Smooth muscle cell (in vitro differentiated cells): ENCODE data around the gene SHISAL2A. TPM values are rescaled to one million over a fixed set of nuclear protein-coding genes. Genes with fewer than 3 reads are reported as not detected.

Experiments
- DNase-seq: peaks from one replicate; lab custom pipeline; 2025; ENCODE audit not compliant: unreplicated experiment; lab: John Stamatoyannopoulos, UW
- H2AFZ ChIP-seq: fragments of 200-600 bp; sonication (generic); 2 replicates; pipeline ENCODE4 v1.6.0; 2016; ENCODE audit warnings: antibody characterized with exemption, low read depth, mild to moderate bottlenecking
- H3F3A ChIP-seq: fragments of 200-600 bp; sonication (generic); 2 replicates; pipeline ENCODE4 v1.6.0; 2017; ENCODE audit warnings: antibody characterized with exemption, low read depth
- H3K27ac ChIP-seq: fragments of 200-600 bp; sonication (generic); 2 replicates; pipeline ENCODE4 v1.5.1; 2016; ENCODE audit warnings: low read depth, mild to moderate bottlenecking
- H3K27me3 ChIP-seq: fragments of 200-600 bp; sonication (generic); 2 replicates; pipeline ENCODE4 v1.6.1; 2016; ENCODE audit warnings: low read depth, mild to moderate bottlenecking
- H3K36me3 ChIP-seq: fragments of 200-600 bp; sonication (generic); 2 replicates; pipeline ENCODE4 v1.5.1; 2016; ENCODE audit warnings: low read depth
- H3K4me1 ChIP-seq: fragments of 200-600 bp; sonication (generic); 2 replicates; pipeline ENCODE4 v1.5.1; 2016; ENCODE audit warnings: low read depth
- H3K4me2 ChIP-seq: fragments of 200-600 bp; sonication (generic); 2 replicates; pipeline ENCODE4 v1.6.0; 2016; ENCODE audit warnings: mild to moderate bottlenecking
- H3K4me3 ChIP-seq: fragments of 200-600 bp; sonication (generic); 2 replicates; pipeline ENCODE4 v1.5.1; 2016; ENCODE audit warnings: mild to moderate bottlenecking
- H3K79me2 ChIP-seq: fragments of 200-600 bp; sonication (generic); 2 replicates; pipeline ENCODE4 v1.6.0; 2016; ENCODE audit warnings: low read depth, mild to moderate bottlenecking
- H3K9ac ChIP-seq: fragments of 200-600 bp; sonication (generic); 2 replicates; pipeline ENCODE4 v1.6.0; 2016; ENCODE audit warnings: low read depth
- H3K9me3 ChIP-seq: fragments of 200-600 bp; sonication (generic); replicated peaks from 2 replicates; pipeline ENCODE4 v1.5.1; 2016; ENCODE audit warnings: low read depth
- H4K20me1 ChIP-seq: fragments of 200-600 bp; sonication (generic); 2 replicates; pipeline ENCODE4 v1.6.0; 2016; ENCODE audit warnings: low read depth
- WGBS: methylation state at CpG from one replicate; pipeline ENCODE4 v1.1.7; 2016; ENCODE audit warnings: low lambda C conversion rate; 5-methylcytosine and 5-hydroxymethylcytosine counted together
- polyA plus RNA-seq: library from polyadenylated mRNA; unstranded; fragments of >200 nt; fragmentation: Nextera tagmentation; extraction: Ambion mirVana; gene quantifications from 2 replicates; pipeline ENCODE4 v1.2.1, GENCODE V29; 2016
- total RNA-seq: library from RNA; depleted of rRNA; stranded (reverse); fragments of >200 nt; gene quantifications from 2 replicates; pipeline ENCODE4 v1.2.3, GENCODE V29; 2014
- TF ChIP-seq, protein P1 (sequence below): fragments of 200-600 bp; sonication (generic); IDR thresholded peaks from 2 replicates; pipeline ENCODE4 v1.5.1; 2017; ENCODE audit warnings: borderline replicate concordance, mild to moderate bottlenecking, antibody characterized with exemption; ENCODE audit not compliant: insufficient read depth, poor library complexity, severe bottlenecking

SHISAL2A gene
- total and polyA plus RNA-seq, 2 experiments from 2014 or later: 0.66 to 2.3 TPM

DNA sequence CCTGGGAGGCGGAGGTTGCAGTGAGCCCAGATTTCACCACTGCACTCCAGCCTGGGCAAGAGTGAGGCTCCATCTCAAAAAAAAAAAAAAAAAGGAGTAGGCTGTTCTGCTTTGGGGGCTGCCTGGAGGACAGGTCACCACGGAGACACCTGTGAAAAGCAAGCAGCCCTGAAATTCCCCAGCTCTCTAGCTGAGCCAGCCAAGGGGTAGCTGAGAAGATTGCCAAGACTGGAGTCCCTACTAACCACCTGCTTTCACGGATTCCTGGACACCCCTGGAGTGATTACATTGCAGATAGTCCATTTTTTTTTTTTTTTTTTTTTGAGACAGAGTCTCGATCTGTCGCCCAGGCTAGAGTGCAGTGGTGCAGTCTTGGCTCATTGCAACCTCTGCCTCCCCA lies 18.3 kb upstream of the SHISAL2A start:
- Histone ChIP-seq H3K36me3 (no peaks in the 10 kb centered on the region), H3K4me2 (no peak overlapping the region), H3K4me3 (no peak overlapping the region), H2AFZ (no peak overlapping the region), H4K20me1 (no peaks in the 10 kb centered on the region), H3K27me3 (no peaks in the 10 kb centered on the region), H3K9ac (no peak overlapping the region), H3K9me3 (no peaks in the 10 kb centered on the region), H3F3A (no peaks in the 10 kb centered on the region), H3K79me2 (no peaks in the 10 kb centered on the region), H3K27ac (no peak overlapping the region), H3K4me1 (no peaks in the 10 kb centered on the region)
- 92% methylated on average over 5 of the region's 5 CpGs for WGBS
- no peak for DNase-seq
- TF ChIP-seq, protein P1, sequence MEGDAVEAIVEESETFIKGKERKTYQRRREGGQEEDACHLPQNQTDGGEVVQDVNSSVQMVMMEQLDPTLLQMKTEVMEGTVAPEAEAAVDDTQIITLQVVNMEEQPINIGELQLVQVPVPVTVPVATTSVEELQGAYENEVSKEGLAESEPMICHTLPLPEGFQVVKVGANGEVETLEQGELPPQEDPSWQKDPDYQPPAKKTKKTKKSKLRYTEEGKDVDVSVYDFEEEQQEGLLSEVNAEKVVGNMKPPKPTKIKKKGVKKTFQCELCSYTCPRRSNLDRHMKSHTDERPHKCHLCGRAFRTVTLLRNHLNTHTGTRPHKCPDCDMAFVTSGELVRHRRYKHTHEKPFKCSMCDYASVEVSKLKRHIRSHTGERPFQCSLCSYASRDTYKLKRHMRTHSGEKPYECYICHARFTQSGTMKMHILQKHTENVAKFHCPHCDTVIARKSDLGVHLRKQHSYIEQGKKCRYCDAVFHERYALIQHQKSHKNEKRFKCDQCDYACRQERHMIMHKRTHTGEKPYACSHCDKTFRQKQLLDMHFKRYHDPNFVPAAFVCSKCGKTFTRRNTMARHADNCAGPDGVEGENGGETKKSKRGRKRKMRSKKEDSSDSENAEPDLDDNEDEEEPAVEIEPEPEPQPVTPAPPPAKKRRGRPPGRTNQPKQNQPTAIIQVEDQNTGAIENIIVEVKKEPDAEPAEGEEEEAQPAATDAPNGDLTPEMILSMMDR: no peak

DNA sequence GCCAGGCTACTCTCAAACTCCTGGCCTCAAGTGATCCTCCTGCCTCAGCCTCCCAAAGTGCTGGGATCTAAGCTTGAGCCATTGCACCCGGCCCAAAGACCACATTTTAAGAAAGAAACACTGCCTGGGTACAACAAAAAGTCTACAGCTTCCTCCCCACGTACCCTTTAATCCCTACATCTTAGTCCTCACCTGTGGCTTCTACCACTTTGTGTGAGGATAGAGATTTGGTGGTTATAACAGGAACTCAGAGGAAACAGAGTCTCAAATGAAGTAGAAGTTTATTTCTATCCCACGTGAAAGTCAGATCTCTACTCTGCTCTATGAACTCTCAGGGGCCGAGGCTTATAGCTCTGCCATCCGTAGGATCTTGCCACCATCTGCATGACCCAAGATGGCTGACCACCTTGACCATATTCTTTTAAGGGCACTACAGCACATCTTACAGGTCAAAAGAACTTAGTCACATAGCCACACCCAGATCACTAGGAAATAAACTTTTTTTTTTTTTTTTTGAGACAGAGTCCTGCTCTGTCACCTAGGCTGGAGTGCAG lies 17.4 kb upstream of the SHISAL2A start:
- H3K9ac ChIP-seq: no peak overlapping the region
- no peak for DNase-seq
- H4K20me1 ChIP-seq: no peaks in the 10 kb centered on the region
- no peaks in the 10 kb centered on the region for H3K79me2 ChIP-seq
- H3K4me3 ChIP-seq: no peak overlapping the region
- no peak overlapping the region for H3K4me2 ChIP-seq
- H3K9me3 ChIP-seq: no peaks in the 10 kb centered on the region
- no peaks in the 10 kb centered on the region for H3F3A ChIP-seq
- TF ChIP-seq, protein P1: no peak
- H3K27ac ChIP-seq: no peak overlapping the region
- no peak overlapping the region for H2AFZ ChIP-seq
- no peaks in the 10 kb centered on the region for H3K27me3 ChIP-seq
- no peaks in the 10 kb centered on the region for H3K36me3 ChIP-seq
- WGBS: 77% methylated on average over 5 of the region's 5 CpGs
- H3K4me1 ChIP-seq: no peaks in the 10 kb centered on the region

DNA sequence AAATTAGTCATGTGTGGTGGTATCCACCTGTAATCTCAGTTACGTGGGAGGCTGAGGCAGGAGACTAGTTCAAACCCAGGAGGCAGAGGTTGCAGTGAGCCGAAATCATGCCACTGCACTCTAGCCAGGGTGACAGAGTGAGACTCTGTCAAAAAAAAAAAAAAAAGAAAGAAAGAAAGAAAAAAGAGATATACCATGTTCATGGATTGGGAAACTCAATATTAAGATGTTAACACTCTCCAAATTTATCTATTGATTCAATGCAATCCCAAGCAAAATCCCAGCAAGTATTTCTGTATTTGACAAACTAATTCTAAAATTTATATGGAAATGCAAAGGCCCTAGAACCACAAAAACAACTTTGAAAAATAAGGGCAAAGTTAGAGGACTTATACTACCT lies 11.0 kb upstream of the SHISAL2A start:
- Histone ChIP-seq H3K36me3 (no peaks in the 10 kb centered on the region), H3K4me1 (no peaks in the 10 kb centered on the region), H3K27me3 (no peaks in the 10 kb centered on the region), H3K4me2 (no peak overlapping the region), H3F3A (no peaks in the 10 kb centered on the region), H3K79me2 (no peaks in the 10 kb centered on the region), H4K20me1 (no peaks in the 10 kb centered on the region), H3K4me3 (no peak overlapping the region), H3K27ac (no peak overlapping the region), H3K9ac (no peak overlapping the region), H3K9me3 (no peaks in the 10 kb centered on the region), H2AFZ (no peak overlapping the region)
- DNase-seq: no peak
- WGBS: 100% methylated on average over 2 of the region's 2 CpGs
- TF ChIP-seq, protein P1: no peak

DNA sequence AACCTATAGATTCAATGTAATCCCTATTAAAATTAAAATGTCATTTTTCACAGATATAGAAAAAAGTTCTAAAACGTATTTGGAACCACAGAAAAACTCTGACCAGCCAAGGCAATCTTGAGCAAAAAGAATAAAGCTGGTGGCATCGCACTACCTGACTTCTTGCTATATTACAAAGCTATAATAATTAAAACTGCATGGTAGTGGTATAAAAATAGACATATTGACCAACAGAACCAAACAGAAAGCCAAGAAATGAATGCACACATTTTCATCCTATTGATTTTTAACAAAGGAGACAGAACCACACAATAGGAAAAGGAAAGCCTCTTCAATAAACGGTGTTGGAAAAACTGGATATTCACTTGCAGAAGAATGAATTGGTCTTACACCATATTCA lies 9.2 kb upstream of the SHISAL2A start:
- Histone ChIP-seq H3K4me2 (no peak overlapping the region), H3K27me3 (no peaks in the 10 kb centered on the region), H3K9me3 (no peaks in the 10 kb centered on the region), H4K20me1 (no peaks in the 10 kb centered on the region), H3K27ac (no peak overlapping the region), H3K4me3 (no peak overlapping the region), H3K36me3 (no peaks in the 10 kb centered on the region), H3K4me1 (no peaks in the 10 kb centered on the region), H3K9ac (no peak overlapping the region), H3K79me2 (no peaks in the 10 kb centered on the region), H3F3A (no peaks in the 10 kb centered on the region), H2AFZ (no peak overlapping the region)
- WGBS: 91% methylated on average over 3 of the region's 3 CpGs
- TF ChIP-seq, protein P1: no peak
- DNase-seq: no peak
